ENCODE measurements around the gene UBXN10.

GRCh38 chr1:20184997-20185833 is 681 bp upstream of the UBXN10 start:
- TF ChIP-seq EZH2 (IDR thresholded peaks at IDR 0.05) (peak; percentile 35), POLR2AphosphoS5 (IDR thresholded peaks at IDR 0.05; ENCODE audit: borderline replicate concordance, low read depth, low read length) (no peak)

All from SK-N-MC (cell line).